HG03442 (cell line): ENCODE data around the gene SEL1L.
"Not testable (repeated sequence)": the region's sequence is repeated elsewhere in the genome, so short reads cannot be mapped to it uniquely, and the experiment has no call there.

ENCODE experiments used
- ATAC-seq: cut with Tn5 transposase; IDR thresholded peaks from one replicate; pipeline ENCODE4 v1.9.1; 2021; ENCODE audit warnings: mild to moderate bottlenecking, moderate library complexity; ENCODE audit not compliant: unreplicated experiment

Gene SEL1L

GRCh38 chr14:81533536-81534343, at the start of gene SEL1L:
Gene SEL1L (minus strand): TSS chr14:81533853. CDS start chr14:81533744, 109 bp downstream.
- ATAC-seq: peak; percentile 93

DNA sequence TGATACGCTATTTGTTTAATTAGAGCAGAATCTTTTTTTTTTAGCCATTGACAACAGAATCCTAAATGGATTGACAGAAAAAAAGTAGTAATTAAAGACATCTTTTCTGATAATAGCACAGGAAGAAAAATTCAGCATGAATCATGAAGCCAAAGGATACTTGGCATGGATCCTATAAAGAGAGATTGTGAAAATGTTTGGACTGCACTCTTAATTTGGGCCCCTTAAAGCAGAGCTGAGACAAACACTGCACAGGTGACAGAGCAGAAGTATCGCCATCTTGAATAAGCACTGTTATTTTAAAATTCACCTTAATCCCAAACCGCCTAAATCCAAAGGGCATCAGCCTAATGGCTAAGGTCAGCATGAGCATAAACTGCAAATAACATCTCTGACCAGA, 48.8 kb upstream of the SEL1L start:
- no peak for ATAC-seq

DNA sequence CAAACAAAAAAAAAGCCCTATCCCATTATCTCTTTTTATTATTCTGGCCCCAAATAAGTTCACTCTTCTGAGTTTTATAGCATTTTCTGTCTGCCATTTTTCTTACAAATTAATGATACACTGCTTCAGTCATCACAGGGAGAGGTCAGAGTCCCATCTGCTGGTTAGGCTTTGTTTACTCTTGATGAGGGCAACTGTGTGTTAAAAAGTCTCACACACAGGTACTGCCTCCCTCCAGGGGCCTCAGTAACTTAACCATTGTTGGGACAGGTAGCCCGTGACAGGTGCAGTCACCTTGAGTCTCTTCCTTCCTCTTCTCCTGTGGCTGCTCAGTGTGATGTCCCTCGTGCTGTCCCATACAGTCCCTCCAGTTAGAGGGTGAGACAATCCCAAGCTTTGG, 45.5 kb upstream of the SEL1L start:
- ATAC-seq: no peak

- ATAC-seq: no peak
Observed at GRCh38 chr14:81571437-81571836, 37.8 kb upstream of the SEL1L start.

DNA sequence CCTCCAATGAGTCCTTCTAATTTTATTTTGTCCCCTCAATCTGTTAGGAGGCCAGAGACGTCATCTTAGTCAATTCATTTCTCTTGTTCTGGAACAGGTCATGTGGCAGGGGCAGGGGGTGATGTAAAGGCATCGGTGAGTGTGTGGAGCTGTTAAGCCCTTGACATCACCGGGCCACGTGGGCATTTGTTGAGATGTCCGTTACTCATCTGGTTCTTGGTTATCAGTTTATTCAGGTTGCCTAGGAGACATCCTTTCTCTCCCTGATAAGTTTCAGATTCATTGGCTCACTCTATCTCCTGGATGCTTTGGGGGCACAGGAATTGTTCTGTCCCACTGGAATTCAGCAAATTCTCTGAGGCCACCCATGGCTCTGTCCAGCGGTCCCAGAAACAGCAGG, 33.6 kb upstream of the SEL1L start:
- ATAC-seq: no peak

DNA sequence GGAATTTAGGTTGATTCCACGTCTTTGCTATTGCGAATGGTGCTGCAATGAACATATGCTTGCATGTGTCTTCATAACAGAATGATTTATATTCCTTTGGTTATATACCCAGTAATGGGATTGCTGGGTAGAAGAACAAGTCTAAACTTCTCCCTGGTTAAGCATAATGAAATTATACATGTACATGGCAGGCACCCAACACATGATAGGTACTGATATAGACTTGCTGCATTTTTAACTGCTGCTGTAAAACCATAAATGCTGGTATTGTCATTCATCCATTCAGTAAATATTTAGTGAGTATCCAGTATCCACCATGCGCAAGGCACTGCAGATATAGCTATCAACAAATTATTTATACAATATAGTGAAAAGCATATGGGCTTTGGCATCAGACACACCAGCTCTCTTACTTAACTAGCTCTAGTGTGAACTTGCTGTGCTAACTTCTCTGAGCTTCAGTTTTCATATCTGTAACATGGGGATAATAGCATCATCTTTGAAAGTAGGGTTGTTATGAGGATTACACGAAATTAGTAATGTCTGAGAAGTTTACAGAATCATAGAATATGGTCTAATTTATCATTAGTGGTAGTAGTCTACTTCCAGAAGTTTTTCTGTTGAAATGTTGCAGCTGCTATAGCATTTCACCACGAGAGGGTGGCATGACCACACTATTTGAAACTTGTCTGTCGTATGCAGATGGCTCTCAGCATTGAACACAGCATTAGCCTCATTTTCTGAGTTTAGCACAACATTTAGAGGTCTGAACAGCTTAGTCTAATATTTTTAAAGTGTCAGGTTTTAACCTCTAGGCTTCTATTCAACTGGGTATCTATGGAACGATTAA, 32.0 kb upstream of the SEL1L start:
- peak; percentile 86 for ATAC-seq

GRCh38 chr14:81562818-81563217, 29.2 kb upstream of the SEL1L start:
- ATAC-seq: no peak

DNA sequence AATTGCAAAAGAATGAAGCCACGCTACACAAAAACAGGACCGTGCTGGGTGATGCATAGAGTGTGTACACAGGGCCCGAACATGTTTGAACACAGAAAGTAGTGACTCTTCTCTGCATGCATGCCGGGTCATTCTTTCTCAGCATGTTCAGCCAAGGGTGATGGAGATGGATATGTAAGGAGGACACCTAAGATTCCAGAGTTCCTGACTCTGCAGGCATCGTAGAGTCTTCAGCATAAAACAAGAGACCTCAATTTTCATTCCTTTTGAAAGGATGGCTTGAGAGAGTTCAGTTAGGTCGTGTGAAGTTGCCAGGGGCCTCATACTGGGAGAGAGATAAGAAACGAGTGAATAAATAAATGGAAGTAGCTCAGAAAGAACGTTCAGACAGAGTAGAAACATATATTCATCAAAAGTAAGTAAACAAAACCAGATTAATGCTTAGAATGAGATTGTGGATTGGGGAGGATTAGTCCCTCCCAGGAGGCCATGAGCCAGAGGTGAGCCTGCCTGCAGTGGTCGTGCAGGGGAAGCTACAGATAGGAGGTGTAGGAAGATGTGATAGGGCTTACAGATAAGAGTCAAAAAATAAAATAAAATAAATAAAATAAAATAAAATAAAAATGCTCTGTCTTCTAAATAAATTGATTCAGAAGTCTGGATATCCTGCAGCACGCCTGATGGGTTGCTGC, 27.6 kb upstream of the SEL1L start:
- no peak for ATAC-seq

DNA sequence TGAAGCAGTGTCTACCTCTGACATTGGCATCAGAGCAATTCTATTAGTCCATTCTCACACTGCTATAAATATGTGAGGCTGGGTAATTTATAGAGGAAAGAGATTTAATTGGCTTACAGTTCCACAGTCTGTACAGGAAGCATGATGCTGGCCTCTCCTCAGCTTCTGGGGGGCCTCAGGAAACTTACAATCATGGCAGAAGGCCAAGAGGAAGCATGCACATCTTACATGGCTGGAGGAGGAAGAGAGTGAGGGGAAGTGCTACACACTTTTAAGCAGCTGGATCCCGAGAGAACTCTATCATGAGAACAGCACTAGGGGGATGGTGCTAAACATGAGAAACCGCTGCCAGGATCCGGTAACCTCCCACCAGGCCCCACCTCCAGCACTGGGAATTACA, 25.7 kb upstream of the SEL1L start:
- no peak for ATAC-seq

DNA sequence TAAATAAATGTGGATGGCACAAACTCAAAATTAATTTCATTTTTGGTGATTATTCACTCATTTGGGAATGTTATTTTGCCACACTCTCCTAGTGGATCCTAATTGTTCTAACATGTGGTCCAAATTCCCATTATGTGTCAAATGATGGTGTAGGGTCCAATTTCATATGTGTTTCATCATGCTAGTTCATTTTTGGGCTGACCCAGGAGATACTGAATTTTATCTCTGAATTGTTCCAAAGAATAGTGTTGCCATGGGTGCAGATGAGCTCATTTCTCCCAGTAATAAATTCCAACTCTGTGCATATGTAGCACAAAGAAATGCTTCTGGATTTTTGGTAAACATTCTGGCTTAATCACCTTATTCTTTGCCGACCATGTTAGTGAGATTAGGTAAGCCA, 23.5 kb upstream of the SEL1L start:
- no peak for ATAC-seq

GRCh38 chr14:81555684-81556083, 22.0 kb upstream of the SEL1L start:
- ATAC-seq: no peak

DNA sequence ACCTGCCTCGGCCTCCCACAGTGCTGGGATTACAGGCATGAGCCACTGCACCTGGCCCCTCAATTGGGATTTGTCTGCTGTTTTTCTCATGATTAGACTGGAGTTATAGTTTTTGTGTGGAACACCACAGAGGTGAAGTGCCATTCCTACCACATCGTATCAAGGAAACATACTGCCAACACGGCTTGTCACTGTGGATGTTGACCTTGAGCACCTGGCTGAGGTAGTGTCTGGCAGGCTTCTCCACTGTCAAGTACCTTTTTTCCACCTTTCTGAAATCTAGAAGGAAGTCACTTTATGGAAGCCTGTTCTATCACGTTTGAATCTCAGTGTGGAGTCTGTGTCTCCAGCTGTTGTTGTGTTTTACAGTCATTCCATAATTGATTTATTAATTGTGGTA, 21.4 kb upstream of the SEL1L start:
- no peak for ATAC-seq

GRCh38 chr14:81551471-81551870, 17.8 kb upstream of the SEL1L start:
- ATAC-seq: no peak

GRCh38 chr14:81550001-81550637, 16.5 kb upstream of the SEL1L start:
- ATAC-seq: peak; percentile 94

- not testable (repeated sequence) for ATAC-seq
Observed at GRCh38 chr14:81541206-81541605, 7.6 kb upstream of the SEL1L start.

GRCh38 chr14:81537193-81537592, 3.5 kb upstream of the SEL1L start:
- no peak for ATAC-seq

DNA sequence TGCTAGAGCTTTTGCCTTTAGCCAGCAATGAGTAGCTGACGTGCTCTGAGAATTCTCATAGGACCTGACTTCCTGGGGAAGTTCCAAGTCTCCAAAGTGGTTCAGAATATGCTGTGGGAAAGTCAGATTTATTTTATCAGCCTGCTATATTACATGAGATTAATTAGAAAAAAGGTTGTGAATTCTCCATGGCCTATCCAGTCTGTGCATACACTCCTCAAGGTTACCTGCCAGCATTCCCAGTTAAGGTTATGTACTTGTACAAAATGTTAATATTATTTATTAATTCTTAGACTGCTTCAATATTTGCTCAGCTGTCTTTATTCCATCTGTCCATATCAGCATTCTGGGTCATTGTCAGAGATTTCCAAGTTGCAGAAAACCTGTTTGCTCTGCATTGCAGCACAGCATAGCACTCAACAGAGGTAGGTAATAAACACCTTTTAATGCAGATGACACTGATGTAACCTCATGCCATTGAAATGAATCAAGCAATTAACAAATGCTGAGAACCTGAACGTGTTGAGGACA, 2.7 kb upstream of the SEL1L start:
- ATAC-seq: no peak

GRCh38 chr14:81535396-81536164, 1.9 kb upstream of the SEL1L start:
- no peak for ATAC-seq

GRCh38 chr14:81534510-81535074, 939 bp upstream of the SEL1L start:
- no peak for ATAC-seq

DNA sequence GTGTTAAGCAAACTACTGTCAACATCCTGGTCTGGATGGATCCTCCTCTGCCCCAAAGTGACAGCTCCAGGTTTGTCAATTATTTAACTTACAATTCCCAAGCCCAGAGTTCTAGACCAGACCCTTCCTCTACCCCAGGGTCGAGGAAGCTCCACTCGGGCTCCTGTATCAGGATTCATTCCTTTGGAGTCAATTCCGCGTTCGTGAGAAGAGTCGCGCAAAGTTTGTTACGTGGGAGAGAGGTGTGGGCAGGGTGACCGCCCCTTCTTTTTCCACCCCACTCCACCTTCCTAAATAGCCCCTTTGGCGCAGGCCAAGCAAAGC, 479 bp downstream of the SEL1L start:
- no peak for ATAC-seq
